Measurements from ENCODE around the gene LRMDA.

DNA sequence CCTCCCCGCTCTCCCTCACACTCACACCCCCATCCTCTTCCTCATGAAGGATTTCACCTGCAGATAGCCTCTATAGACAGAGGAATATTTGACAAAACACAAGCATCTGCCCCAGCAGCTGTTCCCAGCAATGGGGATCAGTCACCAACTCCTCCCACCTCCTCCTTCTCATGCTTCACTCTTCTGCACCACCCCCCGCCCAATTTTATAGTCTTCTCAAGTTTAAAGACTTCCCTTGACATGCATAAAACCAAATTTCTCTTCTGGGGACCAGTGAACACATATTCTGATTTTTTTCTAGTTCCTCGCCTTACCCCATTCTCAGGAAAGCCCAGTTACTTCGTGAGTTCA, 654.4 kb downstream of the LRMDA start:
- TF ChIP-seq, protein P1, sequence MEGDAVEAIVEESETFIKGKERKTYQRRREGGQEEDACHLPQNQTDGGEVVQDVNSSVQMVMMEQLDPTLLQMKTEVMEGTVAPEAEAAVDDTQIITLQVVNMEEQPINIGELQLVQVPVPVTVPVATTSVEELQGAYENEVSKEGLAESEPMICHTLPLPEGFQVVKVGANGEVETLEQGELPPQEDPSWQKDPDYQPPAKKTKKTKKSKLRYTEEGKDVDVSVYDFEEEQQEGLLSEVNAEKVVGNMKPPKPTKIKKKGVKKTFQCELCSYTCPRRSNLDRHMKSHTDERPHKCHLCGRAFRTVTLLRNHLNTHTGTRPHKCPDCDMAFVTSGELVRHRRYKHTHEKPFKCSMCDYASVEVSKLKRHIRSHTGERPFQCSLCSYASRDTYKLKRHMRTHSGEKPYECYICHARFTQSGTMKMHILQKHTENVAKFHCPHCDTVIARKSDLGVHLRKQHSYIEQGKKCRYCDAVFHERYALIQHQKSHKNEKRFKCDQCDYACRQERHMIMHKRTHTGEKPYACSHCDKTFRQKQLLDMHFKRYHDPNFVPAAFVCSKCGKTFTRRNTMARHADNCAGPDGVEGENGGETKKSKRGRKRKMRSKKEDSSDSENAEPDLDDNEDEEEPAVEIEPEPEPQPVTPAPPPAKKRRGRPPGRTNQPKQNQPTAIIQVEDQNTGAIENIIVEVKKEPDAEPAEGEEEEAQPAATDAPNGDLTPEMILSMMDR (conservative IDR thresholded peaks at IDR 0.05; ENCODE audit: low read length) = no peak
- no peak for TF ChIP-seq EZH2phosphoT487 (IDR thresholded peaks at IDR 0.05; ENCODE audit: borderline replicate concordance)

All from Loucy (cell line).